Central memory CD8-positive, alpha-beta T cell (primary cell): ENCODE results near the gene INF2.

Experiments
- ATAC-seq: fragments of 150-1000 bp; cut with Tn5 transposase; replicated peaks from 2 replicates; pipeline ENCODE4 v1.10.0; 2022; ENCODE audit warnings: mild to moderate bottlenecking, moderate FRiP score, moderate number of reproducible peaks; ENCODE audit not compliant: poor library complexity, severe bottlenecking; ENCODE audit errors: extremely low read depth
- DNase-seq, 2 donors: peaks; one replicate each; pipeline ENCODE4 v3.0.0; 2021; ENCODE audit warnings: low spot score in 2 of 2
- H3K27ac Mint-ChIP-seq: one replicate; pipeline ENCODE4 v1.8.0; 2022; ENCODE audit warnings: low read depth, mild to moderate bottlenecking, moderate library complexity, mixed read lengths
- H3K27me3 Mint-ChIP-seq: one replicate; pipeline ENCODE4 v1.8.0; 2022; ENCODE audit warnings: mixed read lengths
- H3K36me3 Mint-ChIP-seq: one replicate; pipeline ENCODE4 v1.8.0; 2022; ENCODE audit warnings: mild to moderate bottlenecking, moderate library complexity, mixed read lengths; ENCODE audit not compliant: insufficient read depth
- H3K4me1 Mint-ChIP-seq: one replicate; pipeline ENCODE4 v1.8.0; 2022; ENCODE audit warnings: mixed read lengths
- H3K4me3 Mint-ChIP-seq: one replicate; pipeline ENCODE4 v1.8.0; 2022; ENCODE audit warnings: mild to moderate bottlenecking, moderate library complexity, mixed read lengths
- H3K9me3 Mint-ChIP-seq: one replicate; pipeline ENCODE4 v1.8.0; 2022; ENCODE audit warnings: mixed read lengths

INF2 gene

DNA sequence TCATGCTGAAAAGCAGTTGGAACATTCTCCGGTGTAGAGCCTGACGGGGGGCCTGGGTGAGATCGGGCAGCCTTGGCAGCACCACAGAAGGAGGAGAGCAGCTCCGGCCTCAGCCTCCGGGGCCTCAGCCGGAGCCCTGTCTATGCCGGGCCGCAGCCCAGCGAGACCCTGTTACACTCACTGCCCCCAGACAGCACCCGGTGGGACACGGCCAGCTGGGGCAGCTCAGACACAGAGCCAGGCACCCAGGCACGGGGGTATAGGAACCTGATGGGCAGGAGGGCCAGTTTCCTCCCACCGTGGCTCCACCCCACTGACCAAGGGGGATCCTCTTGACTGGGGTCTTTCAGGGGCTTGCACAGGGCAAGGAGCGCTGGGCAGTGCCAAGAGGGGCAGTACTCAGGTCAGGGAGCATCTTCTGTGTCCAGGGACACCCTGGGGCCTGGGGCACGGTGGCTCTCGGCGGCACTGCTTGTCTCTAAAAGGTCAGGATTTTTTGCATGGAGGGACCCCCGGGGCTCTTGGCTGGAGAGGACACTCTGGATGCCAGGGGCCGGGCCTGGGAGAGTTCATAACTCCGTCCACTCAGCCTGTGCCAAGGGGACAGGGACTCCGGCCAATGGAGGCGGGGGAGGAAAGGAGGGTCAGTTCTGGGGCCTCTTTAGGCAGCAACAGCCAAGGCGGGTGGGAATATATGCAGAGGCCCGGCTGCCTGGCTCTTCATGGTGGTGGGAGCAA lies 9.4 kb downstream of the INF2 start:
- ATAC-seq (no peak), DNase-seq (no peak)
- peaks cover 4% of the 10 kb centered on the region for H3K36me3 Mint-ChIP-seq
- no peaks in the 10 kb centered on the region for H3K9me3 Mint-ChIP-seq
- H3K4me3 Mint-ChIP-seq = no peak overlapping the region
- H3K27me3 Mint-ChIP-seq = no peaks in the 10 kb centered on the region
- peaks cover 21% of the 10 kb centered on the region for H3K4me1 Mint-ChIP-seq
- no peak overlapping the region for H3K27ac Mint-ChIP-seq

DNA sequence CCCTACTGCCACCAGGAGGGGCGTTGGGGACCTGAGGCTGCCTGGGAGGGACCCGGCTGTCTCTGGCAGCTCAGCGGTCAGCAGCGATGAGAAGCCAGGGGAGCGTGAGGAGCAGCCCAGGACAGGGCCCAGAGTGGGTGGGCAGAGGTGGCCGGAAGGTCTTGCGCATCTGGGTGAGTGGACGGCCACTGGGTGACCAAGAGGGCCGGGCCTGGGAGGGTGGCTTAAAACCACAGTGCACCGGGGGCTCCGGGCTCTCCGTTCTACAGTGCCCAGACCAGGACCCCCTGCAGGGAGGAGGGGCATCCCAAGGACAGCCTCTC lies 10.0 kb downstream of the INF2 start:
- Mint-ChIP-seq H3K36me3 (peaks cover 4% of the 10 kb centered on the region), H3K9me3 (no peaks in the 10 kb centered on the region), H3K27me3 (no peaks in the 10 kb centered on the region), H3K27ac (no peak overlapping the region), H3K4me3 (no peak overlapping the region), H3K4me1 (peaks cover 19% of the 10 kb centered on the region)
- no peak for DNase-seq
- no peak for ATAC-seq

DNA sequence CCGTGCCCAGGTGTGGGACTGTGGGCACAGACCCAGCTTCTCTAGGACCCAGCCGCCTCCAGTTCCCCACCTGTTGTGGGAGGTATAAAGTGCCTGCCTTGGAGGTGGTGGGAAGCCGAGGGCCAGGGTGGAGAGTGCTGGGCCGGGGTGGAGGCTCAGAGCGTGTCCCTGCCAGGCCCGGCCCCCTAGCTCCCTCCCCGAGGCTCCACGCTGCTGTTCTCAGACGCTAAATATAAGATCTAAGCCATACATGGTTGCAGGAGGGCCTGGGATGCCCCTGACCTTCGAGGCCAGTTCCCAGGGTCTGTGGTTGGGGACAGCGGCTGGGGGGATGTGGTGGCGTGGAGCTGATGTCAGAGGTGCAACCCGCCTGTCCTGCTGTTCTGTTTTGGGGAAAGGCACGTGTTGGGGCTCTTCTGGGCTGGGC lies 10.8 kb downstream of the INF2 start:
- Mint-ChIP-seq H3K9me3 (no peaks in the 10 kb centered on the region), H3K36me3 (peaks cover 4% of the 10 kb centered on the region), H3K4me3 (no peak overlapping the region), H3K4me1 (peaks cover 10% of the 10 kb centered on the region), H3K27ac (no peak overlapping the region), H3K27me3 (no peaks in the 10 kb centered on the region)
- no peak for DNase-seq
- ATAC-seq = no peak

DNA sequence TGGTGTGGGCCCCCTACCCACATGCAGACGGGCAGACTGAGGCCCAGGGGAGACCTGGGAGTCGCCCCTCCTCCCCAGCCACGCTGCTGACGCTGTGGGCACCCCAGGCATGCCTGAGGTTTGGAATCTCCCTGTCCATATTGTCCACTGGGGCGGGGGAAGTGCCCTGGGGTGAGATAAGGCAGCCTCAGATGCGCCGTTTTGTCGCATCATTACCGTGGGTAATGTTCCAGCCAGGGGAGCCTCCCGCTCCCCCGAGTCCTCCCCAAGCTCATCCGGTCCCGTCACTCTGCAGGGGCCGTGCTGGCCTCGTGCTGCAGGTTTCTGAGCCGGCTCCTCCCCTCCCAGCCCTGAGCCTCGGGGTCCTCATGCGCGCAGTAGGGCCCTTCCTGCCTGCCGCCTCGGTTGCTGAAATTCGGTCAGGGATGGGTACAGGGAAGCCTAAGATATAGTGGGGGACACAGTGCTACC lies 11.4 kb downstream of the INF2 start:
- no peaks in the 10 kb centered on the region for H3K9me3 Mint-ChIP-seq
- H3K4me3 Mint-ChIP-seq = no peak overlapping the region
- H3K36me3 Mint-ChIP-seq = peaks cover 2% of the 10 kb centered on the region
- H3K27me3 Mint-ChIP-seq = no peaks in the 10 kb centered on the region
- ATAC-seq (no peak), DNase-seq (no peak)
- H3K4me1 Mint-ChIP-seq = peaks cover 5% of the 10 kb centered on the region
- no peak overlapping the region for H3K27ac Mint-ChIP-seq

DNA sequence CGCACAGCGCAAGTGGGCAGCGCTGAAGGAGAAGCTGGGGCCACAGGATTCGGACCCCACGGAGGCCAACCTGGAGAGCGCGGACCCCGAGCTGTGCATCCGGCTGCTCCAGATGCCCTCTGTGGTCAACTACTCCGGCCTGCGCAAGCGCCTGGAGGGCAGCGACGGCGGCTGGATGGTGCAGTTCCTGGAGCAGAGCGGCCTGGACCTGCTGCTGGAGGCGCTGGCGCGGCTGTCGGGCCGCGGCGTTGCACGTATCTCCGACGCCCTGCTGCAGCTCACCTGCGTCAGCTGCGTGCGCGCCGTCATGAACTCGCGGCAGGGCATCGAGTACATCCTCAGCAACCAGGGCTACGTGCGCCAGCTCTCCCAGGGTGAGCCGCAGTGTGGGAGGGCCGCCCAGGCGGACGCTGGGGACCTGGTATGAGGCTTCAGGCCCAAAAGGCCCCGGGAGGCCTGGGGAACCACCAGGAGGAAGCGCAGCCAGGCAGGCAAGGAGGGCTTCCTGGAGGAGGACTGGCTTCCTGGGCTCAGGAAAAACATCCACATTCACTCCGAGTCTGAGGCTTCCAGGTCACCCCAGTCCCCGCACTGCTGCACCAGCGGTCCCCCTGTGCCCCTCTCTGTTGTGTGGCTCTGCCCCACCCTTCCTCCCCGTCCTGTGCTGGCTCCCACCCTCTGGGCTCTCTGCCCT lies 12.1 kb downstream of the INF2 start:
- no peak overlapping the region for H3K27ac Mint-ChIP-seq
- H3K9me3 Mint-ChIP-seq = no peaks in the 10 kb centered on the region
- ATAC-seq (no peak), DNase-seq (no peak)
- H3K4me3 Mint-ChIP-seq = no peak overlapping the region
- peaks cover 2% of the 10 kb centered on the region for H3K36me3 Mint-ChIP-seq
- H3K27me3 Mint-ChIP-seq = no peaks in the 10 kb centered on the region
- H3K4me1 Mint-ChIP-seq = no peaks in the 10 kb centered on the region

GRCh38 chr14:104702106-104702505 lies 12.7 kb downstream of the INF2 start:
- H3K27ac Mint-ChIP-seq = no peak overlapping the region
- H3K9me3 Mint-ChIP-seq = no peaks in the 10 kb centered on the region
- H3K27me3 Mint-ChIP-seq = no peaks in the 10 kb centered on the region
- no peaks in the 10 kb centered on the region for H3K4me1 Mint-ChIP-seq
- no peak for DNase-seq
- no peak for ATAC-seq
- H3K4me3 Mint-ChIP-seq = no peak overlapping the region
- H3K36me3 Mint-ChIP-seq = peaks cover 2% of the 10 kb centered on the region

GRCh38 chr14:104702673-104703072 lies 13.3 kb downstream of the INF2 start:
- no peak overlapping the region for H3K27ac Mint-ChIP-seq
- H3K4me3 Mint-ChIP-seq = no peak overlapping the region
- ATAC-seq (no peak), DNase-seq (no peak)
- peaks cover 2% of the 10 kb centered on the region for H3K36me3 Mint-ChIP-seq
- no peaks in the 10 kb centered on the region for H3K9me3 Mint-ChIP-seq
- H3K27me3 Mint-ChIP-seq = no peaks in the 10 kb centered on the region
- no peaks in the 10 kb centered on the region for H3K4me1 Mint-ChIP-seq

DNA sequence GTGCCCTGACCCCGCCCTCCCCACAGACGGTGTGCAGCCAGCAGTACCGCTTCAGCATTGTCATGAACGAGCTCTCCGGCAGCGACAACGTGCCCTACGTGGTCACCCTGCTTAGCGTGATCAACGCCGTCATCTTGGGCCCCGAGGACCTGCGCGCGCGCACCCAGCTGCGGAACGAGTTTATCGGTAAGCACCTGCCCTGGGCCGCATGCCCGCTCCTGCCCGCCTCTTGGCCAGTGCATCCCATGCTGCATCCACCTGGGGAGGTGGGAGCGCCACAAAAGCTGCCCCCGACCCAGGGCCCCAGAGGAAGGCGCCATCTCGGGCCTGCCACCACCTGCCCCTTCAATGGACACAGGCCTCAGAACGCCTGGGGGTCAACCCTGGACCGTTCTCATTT lies 13.9 kb downstream of the INF2 start:
- H3K36me3 Mint-ChIP-seq = no peaks in the 10 kb centered on the region
- DNase-seq = no peak
- H3K9me3 Mint-ChIP-seq = no peaks in the 10 kb centered on the region
- no peak overlapping the region for H3K4me3 Mint-ChIP-seq
- ATAC-seq = no peak
- H3K27ac Mint-ChIP-seq = no peak overlapping the region
- H3K4me1 Mint-ChIP-seq = no peaks in the 10 kb centered on the region
- H3K27me3 Mint-ChIP-seq = no peaks in the 10 kb centered on the region

DNA sequence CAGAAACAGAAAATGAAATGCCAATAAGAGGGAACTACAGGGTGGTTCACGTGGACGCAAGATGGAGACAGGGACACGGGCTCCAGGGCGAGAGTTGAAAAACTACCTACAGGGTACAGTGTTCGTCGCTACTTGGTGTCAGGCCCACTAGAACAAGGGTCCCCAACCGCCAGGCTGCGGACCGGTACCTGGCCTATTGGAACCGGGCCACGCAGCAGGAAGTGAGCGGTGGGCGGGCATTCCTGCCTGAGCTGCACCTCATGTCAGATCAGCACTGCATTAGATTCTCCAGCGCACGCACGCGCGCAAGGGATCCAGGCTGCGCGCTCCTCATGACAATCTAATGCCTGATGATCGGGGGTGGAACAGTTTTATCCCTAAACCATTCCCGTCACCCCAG lies 14.8 kb downstream of the INF2 start:
- no peak overlapping the region for H3K4me3 Mint-ChIP-seq
- H3K36me3 Mint-ChIP-seq = no peaks in the 10 kb centered on the region
- no peak for ATAC-seq
- DNase-seq = no peak
- no peaks in the 10 kb centered on the region for H3K9me3 Mint-ChIP-seq
- H3K27me3 Mint-ChIP-seq = no peaks in the 10 kb centered on the region
- H3K27ac Mint-ChIP-seq = no peak overlapping the region
- H3K4me1 Mint-ChIP-seq = peaks cover 5% of the 10 kb centered on the region

- no peaks in the 10 kb centered on the region for H3K27me3 Mint-ChIP-seq
- no peak overlapping the region for H3K27ac Mint-ChIP-seq
- H3K4me1 Mint-ChIP-seq = peaks cover 5% of the 10 kb centered on the region
- ATAC-seq (no peak), DNase-seq (no peak)
- no peaks in the 10 kb centered on the region for H3K9me3 Mint-ChIP-seq
- H3K36me3 Mint-ChIP-seq = no peaks in the 10 kb centered on the region
- no peak overlapping the region for H3K4me3 Mint-ChIP-seq
Measured at GRCh38 chr14:104705340-104706047, 16.1 kb downstream of the INF2 start.

- no peaks in the 10 kb centered on the region for H3K27me3 Mint-ChIP-seq
- H3K36me3 Mint-ChIP-seq = no peaks in the 10 kb centered on the region
- no peak overlapping the region for H3K27ac Mint-ChIP-seq
- no peak overlapping the region for H3K4me3 Mint-ChIP-seq
- no peaks in the 10 kb centered on the region for H3K9me3 Mint-ChIP-seq
- DNase-seq (no peak), ATAC-seq (no peak)
- peaks cover 5% of the 10 kb centered on the region for H3K4me1 Mint-ChIP-seq
Measured at GRCh38 chr14:104706733-104707607, 17.6 kb downstream of the INF2 start.
